Stomach smooth muscle (tissue), 2 donors: ENCODE data around the gene ARHGAP26.

ENCODE experiments used
- H3K27ac ChIP-seq: one replicate; pipeline ENCODE4 v1.7.0; 2013; ENCODE audit warnings: mild to moderate bottlenecking, low read length, inconsistent platforms
- H3K27me3 ChIP-seq, 2 donors: one replicate each; pipeline ENCODE4 v1.7.0; 2013; ENCODE audit warnings: low read length in 2 of 2; ENCODE audit not compliant: insufficient read depth in 2 of 2, control insufficient read depth in 1 of 2
- H3K36me3 ChIP-seq, 2 donors: one replicate each; pipeline ENCODE4 v1.7.0; 2013; ENCODE audit warnings: low read length in 2 of 2; ENCODE audit not compliant: control insufficient read depth in 2 of 2, insufficient read depth in 2 of 2
- H3K4me1 ChIP-seq: one replicate; pipeline ENCODE4 v1.7.0; 2013; ENCODE audit warnings: low read length; ENCODE audit not compliant: control insufficient read depth, insufficient read depth
- H3K4me3 ChIP-seq, 2 donors: one replicate each; pipeline ENCODE4 v1.7.0; 2013; ENCODE audit warnings: low read length in 2 of 2
- H3K9ac ChIP-seq, 2 donors: one replicate each; pipeline ENCODE4 v1.7.0; 2013; ENCODE audit warnings: low read length in 2 of 2, mild to moderate bottlenecking in 1 of 2
- H3K9me3 ChIP-seq, 2 donors: one replicate each; pipeline ENCODE4 v1.7.0; 2013; ENCODE audit warnings: low read length in 2 of 2; ENCODE audit not compliant: control insufficient read depth in 2 of 2
- donor health status: healthy.
- donor health status: Pancreatic carcinoma.

Gene ARHGAP26

DNA sequence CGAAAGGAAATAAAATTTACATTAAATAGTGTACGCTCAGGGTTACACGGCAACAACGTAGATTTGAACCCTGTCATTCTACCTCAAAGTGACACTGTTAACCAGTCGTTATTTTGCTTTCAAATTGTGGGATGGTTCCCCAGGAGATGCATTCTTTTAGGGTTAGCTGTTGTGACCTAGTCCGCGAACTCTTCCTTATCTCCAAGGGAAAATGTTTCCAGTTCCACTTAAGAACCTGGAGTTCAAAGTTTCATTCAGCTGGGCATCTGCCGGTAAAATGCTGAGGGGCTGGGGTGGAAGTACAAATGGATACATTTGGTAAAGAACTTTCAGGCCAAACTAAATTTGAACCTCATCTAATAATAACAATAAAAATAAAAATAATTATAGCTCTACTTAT lies 368.7 kb downstream of the ARHGAP26 start:
- no peak overlapping the region for H3K9ac ChIP-seq
- no peak overlapping the region for H3K27ac ChIP-seq
- no peaks in the 10 kb centered on the region for H3K9me3 ChIP-seq
- no peaks in the 10 kb centered on the region for H3K36me3 ChIP-seq
- no peak overlapping the region for H3K4me3 ChIP-seq
- H3K4me1 ChIP-seq: peaks cover 14% of the 10 kb centered on the region
- no peaks in the 10 kb centered on the region for H3K27me3 ChIP-seq

DNA sequence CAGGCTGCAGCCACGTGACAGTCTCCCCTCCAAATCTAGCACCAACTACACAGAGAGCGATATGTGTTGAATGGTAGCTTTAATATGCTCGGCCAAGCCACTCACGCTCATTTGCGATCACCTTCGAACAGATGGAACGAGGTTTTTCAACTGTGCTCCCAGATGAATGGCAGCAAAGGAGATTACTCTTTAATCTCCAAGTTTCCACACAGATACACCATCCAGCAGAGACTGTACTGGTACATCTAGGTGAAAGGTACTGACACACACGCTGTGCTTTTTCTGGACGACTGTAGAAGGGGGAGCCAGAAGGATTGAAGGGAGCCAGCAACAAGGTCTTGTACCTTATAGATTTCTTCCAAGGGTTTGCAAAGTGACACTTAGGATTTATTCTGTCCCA lies 369.4 kb downstream of the ARHGAP26 start:
- H3K27me3 ChIP-seq: no peaks in the 10 kb centered on the region
- H3K9ac ChIP-seq: no peak overlapping the region
- no peaks in the 10 kb centered on the region for H3K9me3 ChIP-seq
- H3K27ac ChIP-seq: no peak overlapping the region
- no peak overlapping the region for H3K4me3 ChIP-seq
- H3K36me3 ChIP-seq: no peaks in the 10 kb centered on the region
- H3K4me1 ChIP-seq: peaks cover 14% of the 10 kb centered on the region

DNA sequence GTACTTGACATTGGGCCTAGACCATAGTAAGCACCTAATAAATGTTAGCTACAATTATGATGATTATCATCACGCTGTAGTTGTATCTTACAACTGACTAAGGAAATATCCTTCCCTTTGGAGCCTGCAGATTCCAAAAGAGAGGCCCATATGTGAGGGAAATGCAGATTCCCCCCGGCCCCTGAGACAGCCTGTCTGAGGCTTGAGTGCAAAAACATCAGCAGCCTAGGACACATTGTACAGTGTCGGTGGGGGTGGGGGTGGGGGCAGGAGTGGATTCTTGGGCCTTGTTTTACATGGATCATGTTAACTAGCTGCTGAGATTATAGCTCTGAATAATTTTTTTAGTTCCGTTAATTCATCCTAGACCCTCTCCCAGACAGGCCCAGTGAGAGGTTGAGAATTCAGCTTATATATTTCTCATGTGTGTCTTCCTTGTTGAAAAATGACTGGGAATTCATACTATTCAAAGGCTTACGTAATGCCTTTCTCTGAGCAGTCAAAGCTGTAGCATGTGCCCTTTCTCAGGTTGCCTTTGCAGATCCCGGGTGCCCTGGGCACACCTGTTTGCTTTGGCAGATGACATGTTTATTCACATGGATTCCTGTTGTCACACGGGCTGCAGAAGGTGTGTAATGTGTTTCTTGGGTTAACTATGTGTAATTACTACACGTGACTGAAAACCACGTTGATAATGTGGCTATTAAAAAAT lies 370.5 kb downstream of the ARHGAP26 start:
- no peaks in the 10 kb centered on the region for H3K27me3 ChIP-seq
- no peaks in the 10 kb centered on the region for H3K36me3 ChIP-seq
- H3K9me3 ChIP-seq: no peaks in the 10 kb centered on the region
- no peak overlapping the region for H3K9ac ChIP-seq
- no peak overlapping the region for H3K27ac ChIP-seq
- peaks cover 14% of the 10 kb centered on the region for H3K4me1 ChIP-seq
- H3K4me3 ChIP-seq: no peak overlapping the region

DNA sequence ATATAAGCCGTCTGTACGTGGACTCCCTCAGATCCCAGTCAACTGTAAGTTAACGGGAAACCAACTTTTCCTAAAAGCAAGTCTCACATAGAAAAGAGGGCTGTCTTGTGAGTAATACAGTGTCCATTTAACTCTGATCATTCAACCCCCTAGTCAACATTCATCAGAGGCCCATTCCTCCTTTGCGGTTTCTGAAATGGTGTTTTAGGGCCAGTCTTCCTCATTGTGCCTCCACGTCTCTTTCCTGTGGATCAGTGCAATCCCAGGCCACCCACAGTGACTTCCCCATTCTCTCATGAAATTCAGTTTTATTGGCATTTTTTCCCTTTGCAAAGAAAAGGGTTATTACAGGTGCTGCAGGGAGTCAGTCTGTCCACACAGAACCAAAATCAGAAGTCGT lies 371.5 kb downstream of the ARHGAP26 start:
- Histone ChIP-seq H3K9ac (no peak overlapping the region), H3K36me3 (no peaks in the 10 kb centered on the region), H3K4me3 (no peak overlapping the region), H3K4me1 (peaks cover 14% of the 10 kb centered on the region), H3K9me3 (no peaks in the 10 kb centered on the region), H3K27me3 (no peaks in the 10 kb centered on the region), H3K27ac (no peak overlapping the region)

DNA sequence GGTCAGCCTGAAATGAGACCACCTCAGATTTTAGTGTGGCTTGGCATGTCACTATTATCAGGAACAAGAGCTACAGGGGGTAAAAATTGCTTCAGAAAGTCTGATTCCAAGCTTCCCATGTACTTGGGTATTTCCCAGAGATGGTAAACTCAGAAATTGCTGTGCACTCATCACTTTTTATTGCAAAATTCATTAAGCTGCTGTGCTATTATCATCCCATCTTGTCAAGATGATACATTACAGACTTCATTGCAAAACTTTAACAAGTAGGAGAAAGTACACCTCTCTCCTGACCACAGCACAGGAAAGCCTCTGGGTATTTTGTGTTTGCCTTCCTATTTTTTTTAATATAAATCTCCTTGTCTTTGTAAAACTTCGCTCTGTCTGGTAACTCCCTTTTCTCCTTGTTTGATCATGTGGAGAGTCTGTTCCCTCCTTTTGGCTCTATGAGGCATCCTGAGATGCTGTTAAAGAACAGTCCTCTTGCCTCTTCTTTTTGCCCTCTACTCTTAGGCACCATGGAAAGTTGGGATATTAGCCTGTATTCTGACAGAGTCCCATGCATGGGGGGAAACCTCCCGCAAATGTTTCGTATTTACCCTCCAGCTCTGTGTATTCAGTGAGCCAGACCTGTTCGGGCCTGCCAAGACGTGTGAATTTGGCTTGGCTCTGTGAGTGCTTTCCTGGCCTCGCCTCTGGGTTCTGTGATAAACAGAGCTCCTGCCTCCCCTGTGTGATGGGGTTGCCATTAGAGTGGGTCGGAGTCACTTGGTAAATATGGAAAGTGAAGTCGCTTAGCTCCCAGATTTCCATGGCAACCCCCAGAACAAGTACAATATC lies 372.6 kb downstream of the ARHGAP26 start:
- Histone ChIP-seq H3K4me3 (peak overlapping the region; percentile 31), H3K9ac (no peak overlapping the region)

DNA sequence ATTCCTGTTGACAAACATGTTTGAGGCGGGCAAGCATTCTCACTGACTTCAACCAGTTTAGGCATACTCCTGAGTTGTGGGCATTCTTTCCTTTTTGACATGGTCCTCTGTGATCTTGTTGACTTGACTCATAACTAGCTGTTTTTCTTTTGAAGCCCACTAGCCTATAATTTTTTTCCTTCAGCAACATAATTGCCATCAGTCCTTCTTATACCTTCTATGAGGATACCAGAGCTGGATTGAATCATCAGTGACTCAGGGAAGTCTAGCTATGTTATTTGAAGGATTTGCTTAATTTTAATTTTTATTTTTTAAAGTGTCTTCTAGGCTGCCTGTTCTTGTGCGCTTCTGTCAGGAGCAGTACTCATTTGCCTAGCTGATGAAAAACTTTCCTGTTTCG lies 373.8 kb downstream of the ARHGAP26 start:
- Histone ChIP-seq H3K4me1 (peaks cover 19% of the 10 kb centered on the region), H3K27ac (peak overlapping the region; percentile 70), H3K36me3 (peaks cover 0 to 6% of the 10 kb centered on the region in 2 donors), H3K9ac (no peak overlapping the region), H3K4me3 (no peak overlapping the region), H3K27me3 (no peaks in the 10 kb centered on the region), H3K9me3 (no peaks in the 10 kb centered on the region)

More for the DNA sequence above, 372.6 kb downstream of the ARHGAP26 start:
- Histone ChIP-seq H3K36me3 (peaks cover 0 to 6% of the 10 kb centered on the region in 2 donors), H3K27me3 (no peaks in the 10 kb centered on the region), H3K4me1 (peaks cover 19% of the 10 kb centered on the region), H3K27ac (peak overlapping the region; percentile 70), H3K9me3 (no peaks in the 10 kb centered on the region)

DNA sequence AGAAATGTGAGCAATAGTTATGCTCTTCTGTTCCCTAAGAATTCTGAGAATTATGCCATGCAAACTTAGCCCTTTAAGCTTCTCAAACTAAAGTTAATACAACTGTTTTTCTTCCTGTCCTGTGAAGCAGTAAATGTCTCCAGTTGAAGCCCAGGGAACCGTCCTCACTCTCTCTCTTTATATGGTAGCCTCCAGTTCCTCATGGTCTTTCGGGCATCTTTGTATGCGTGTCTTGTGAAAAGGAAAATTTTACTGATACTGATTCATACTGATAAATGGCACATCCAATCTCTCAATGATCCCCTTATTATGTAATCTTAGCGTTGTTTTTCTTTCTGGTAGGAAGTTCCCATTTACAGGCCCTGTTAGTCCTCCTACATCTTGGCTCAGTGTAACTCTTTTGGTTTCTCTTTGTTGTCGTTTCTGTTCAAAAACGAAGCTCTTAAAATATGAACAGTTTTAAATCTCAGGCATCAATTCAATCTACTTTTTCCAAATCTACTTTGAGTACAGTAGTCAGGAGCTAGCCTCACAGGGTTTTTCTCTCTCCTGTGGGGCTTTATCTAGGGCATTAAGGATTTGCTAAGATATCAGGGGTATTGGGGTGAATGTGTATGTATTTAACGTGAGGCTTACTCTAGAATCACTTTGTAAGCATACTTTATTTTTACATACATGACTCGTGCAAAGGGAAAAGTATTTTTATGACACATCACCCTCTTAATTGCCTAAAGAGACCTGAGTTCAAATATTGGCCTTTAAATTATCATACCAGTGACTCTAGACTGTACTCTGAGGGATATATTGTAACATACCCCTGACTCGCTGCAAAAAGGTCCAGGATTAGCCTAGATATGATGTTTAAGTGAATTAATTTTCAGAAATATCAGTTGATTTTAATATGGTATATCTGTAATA lies 375.3 kb downstream of the ARHGAP26 start:
- H3K9me3 ChIP-seq: no peaks in the 10 kb centered on the region
- peaks cover 0 to 10% of the 10 kb centered on the region in 2 donors for H3K36me3 ChIP-seq
- peaks cover 19% of the 10 kb centered on the region for H3K4me1 ChIP-seq
- H3K9ac ChIP-seq: no peak overlapping the region
- no peak overlapping the region for H3K4me3 ChIP-seq
- H3K27ac ChIP-seq: no peak overlapping the region
- no peaks in the 10 kb centered on the region for H3K27me3 ChIP-seq

DNA sequence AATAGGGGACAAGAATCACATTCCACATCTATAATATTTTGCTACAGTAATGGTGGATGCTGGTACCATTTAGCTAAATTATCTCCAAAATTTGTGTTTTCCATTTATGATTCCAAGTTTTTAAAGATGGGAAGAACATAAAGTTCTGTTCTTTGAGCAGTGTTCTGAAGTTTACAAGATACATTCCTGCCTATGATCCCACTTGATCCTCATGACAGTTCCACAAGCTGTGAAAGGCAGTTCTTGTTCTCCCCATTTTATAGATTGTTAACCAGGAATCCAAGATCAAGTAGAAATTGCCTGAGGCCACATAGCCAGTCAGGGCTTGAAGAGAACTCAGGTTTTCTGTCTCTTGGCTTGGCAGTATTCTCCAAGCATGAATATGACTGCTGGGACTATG lies 376.0 kb downstream of the ARHGAP26 start:
- H3K4me3 ChIP-seq: no peak overlapping the region
- no peak overlapping the region for H3K27ac ChIP-seq
- peaks cover 0 to 10% of the 10 kb centered on the region in 2 donors for H3K36me3 ChIP-seq
- no peaks in the 10 kb centered on the region for H3K9me3 ChIP-seq
- peaks cover 19% of the 10 kb centered on the region for H3K4me1 ChIP-seq
- H3K9ac ChIP-seq: no peak overlapping the region
- H3K27me3 ChIP-seq: no peaks in the 10 kb centered on the region

DNA sequence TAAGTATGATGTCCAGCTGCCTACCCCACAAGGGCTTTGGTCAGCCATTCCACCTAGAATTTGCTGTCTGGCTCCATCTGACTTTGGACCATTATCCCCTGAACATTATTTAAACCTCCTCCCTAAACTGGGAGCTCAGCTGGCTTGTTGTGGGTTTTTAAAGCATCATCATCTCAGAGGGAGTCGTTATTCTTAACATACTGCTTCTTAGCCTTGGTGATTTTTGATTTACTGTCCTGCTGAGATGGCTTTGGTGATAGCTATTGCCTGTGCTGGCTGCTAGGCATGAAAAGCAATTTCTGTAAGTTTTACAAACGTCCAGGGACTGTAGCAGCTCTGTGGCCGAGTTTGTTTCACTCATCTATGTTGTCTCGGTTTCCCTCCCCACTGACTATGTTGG lies 377.2 kb downstream of the ARHGAP26 start:
- H3K36me3 ChIP-seq: peaks cover 0 to 10% of the 10 kb centered on the region in 2 donors
- no peak overlapping the region for H3K27ac ChIP-seq
- H3K4me3 ChIP-seq: no peak overlapping the region
- H3K9me3 ChIP-seq: no peaks in the 10 kb centered on the region
- no peak overlapping the region for H3K9ac ChIP-seq
- H3K4me1 ChIP-seq: peaks cover 18% of the 10 kb centered on the region
- H3K27me3 ChIP-seq: no peaks in the 10 kb centered on the region

DNA sequence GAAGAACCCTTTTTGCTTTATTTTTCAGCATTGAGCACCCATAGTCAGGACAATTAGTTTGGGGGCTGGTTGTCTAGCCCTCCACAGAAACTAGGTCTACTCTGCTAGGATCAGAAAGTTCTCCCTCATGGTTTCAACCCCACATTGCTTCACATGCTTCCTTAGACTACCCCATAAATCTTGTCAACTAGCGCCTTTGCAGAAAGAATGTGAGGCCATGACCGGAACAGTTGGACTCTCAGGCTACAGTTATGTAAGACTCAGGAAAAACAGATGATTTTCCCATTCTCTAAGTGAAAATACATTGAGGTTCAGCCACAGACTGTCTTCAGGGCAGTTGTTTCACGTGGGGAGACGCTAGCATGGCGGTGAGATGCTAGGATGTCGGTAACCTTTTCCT lies 377.7 kb downstream of the ARHGAP26 start:
- Histone ChIP-seq H3K4me1 (peaks cover 18% of the 10 kb centered on the region), H3K4me3 (no peak overlapping the region), H3K9me3 (no peaks in the 10 kb centered on the region), H3K27me3 (no peaks in the 10 kb centered on the region), H3K27ac (no peak overlapping the region), H3K9ac (no peak overlapping the region), H3K36me3 (peaks cover 0 to 10% of the 10 kb centered on the region in 2 donors)
